H1 (cell line): ENCODE results near the gene COPG1. TPM values are rescaled to one million over a fixed set of nuclear protein-coding genes. Genes with fewer than 3 reads are reported as not detected.

Experiments used
- CTCF ChIA-PET: fragments of 300-600 bp; sonication (Branson Sonifier 250); formaldehyde crosslinking; loops from one replicate; lab custom pipeline; 2021; ENCODE audit not compliant: partially characterized antibody; lab: Charles Lee
- POLR2A ChIA-PET: fragments of 300-600 bp; sonication (Branson Sonifier 250); formaldehyde crosslinking; loops from one replicate; lab custom pipeline; 2021; ENCODE audit warnings: inconsistent platforms; ENCODE audit not compliant: partially characterized antibody; lab: Charles Lee
- DNase-seq, 2 experiments: peaks; one replicate each; pipeline versions ENCODE4 v3.0.0 to v3.0.0-alpha.2; 2010 to 2022; ENCODE audit warnings: low spot score in 2 of 2, low read depth in 1 of 2, mixed read lengths in 1 of 2
- FAIRE-seq: peaks from 2 replicates; lab custom pipeline; 2011; peaks lifted over from hg19 to GRCh38; lab: Jason Lieb, UNC
- H2AFZ ChIP-seq: 2 replicates; pipeline ENCODE4 v1.8.1; 2012; ENCODE audit warnings: low read length, inconsistent platforms
- H2AK5ac ChIP-seq: 2 replicates; pipeline ENCODE4 v1.6.1; 2013; ENCODE audit warnings: low read depth, low read length
- H2BK120ac ChIP-seq: replicated peaks from 2 replicates; pipeline ENCODE3; 2013; ENCODE audit warnings: low read depth, low read length, inconsistent platforms
- H2BK12ac ChIP-seq: 2 replicates; pipeline ENCODE4 v1.6.1; 2013; ENCODE audit warnings: low read depth, low read length
- H2BK15ac ChIP-seq: 2 replicates; pipeline ENCODE4 v1.6.1; 2013; ENCODE audit warnings: low read length
- H2BK20ac ChIP-seq: 2 replicates; pipeline ENCODE4 v1.6.1; 2013; ENCODE audit warnings: low read length
- H2BK5ac ChIP-seq: 2 replicates; pipeline ENCODE4 v1.6.1; 2013; ENCODE audit warnings: low read depth, low read length
- H3K14ac ChIP-seq: 2 replicates; pipeline ENCODE4 v1.6.1; 2013; ENCODE audit warnings: inconsistent platforms; ENCODE audit not compliant: insufficient read length
- H3K18ac ChIP-seq: 2 replicates; pipeline ENCODE4 v1.6.1; 2013; ENCODE audit warnings: low read length; ENCODE audit errors: extremely low read depth
- H3K23ac ChIP-seq: 2 replicates; pipeline ENCODE4 v1.6.1; 2013; ENCODE audit warnings: inconsistent platforms; ENCODE audit not compliant: insufficient read length
- H3K23me2 ChIP-seq: 2 replicates; pipeline ENCODE4 v1.6.1; 2013; ENCODE audit warnings: low read depth, low read length
- H3K27ac ChIP-seq: 2 replicates; pipeline ENCODE4 v1.6.1; 2011; ENCODE audit warnings: low read depth, low read length, inconsistent platforms
- H3K27me3 ChIP-seq, 4 experiments: replicated peaks in 1 of 4; 1 replicate in 1 of 4; 2 replicates in 3 of 4; pipeline versions ENCODE4 v1.6.1 to v1.8.1; 2011 to 2013; ENCODE audit warnings: low read length in 3 of 4, mild to moderate bottlenecking in 3 of 4, inconsistent platforms in 2 of 4, mixed read lengths in 2 of 4, moderate library complexity in 1 of 4; ENCODE audit not compliant: control insufficient read depth in 3 of 4, insufficient read depth in 3 of 4; ENCODE audit errors: extremely low read depth in 1 of 4
- H3K36me3 ChIP-seq, 4 experiments: 2 replicates each; pipeline versions ENCODE4 v1.6.1 to v1.8.1; 2011 to 2013; ENCODE audit warnings: mild to moderate bottlenecking in 4 of 4, low read length in 3 of 4, moderate library complexity in 2 of 4, control low read depth in 1 of 4, inconsistent platforms in 1 of 4; ENCODE audit not compliant: insufficient read depth in 4 of 4, control insufficient read depth in 2 of 4
- H3K4ac ChIP-seq: replicated peaks from 2 replicates; pipeline ENCODE3; 2013; ENCODE audit warnings: low read length, low read depth, mixed read lengths, inconsistent platforms; ENCODE audit not compliant: insufficient read length
- H3K4me1 ChIP-seq, 4 experiments: replicated peaks in 1 of 4; 1 replicate in 1 of 4; 2 replicates in 3 of 4; pipeline versions ENCODE4 v1.6.1 to v1.8.1; 2011 to 2013; ENCODE audit warnings: low read length in 3 of 4, inconsistent platforms in 2 of 4, mixed read lengths in 1 of 4; ENCODE audit not compliant: insufficient read depth in 4 of 4, control insufficient read depth in 3 of 4
- H3K4me2 ChIP-seq, 2 experiments: 2 replicates each; pipeline versions ENCODE4 v1.6.1 to v1.8.1; 2011 to 2013; ENCODE audit warnings: low read depth in 2 of 2, low read length in 2 of 2, control low read depth in 1 of 2, inconsistent platforms in 1 of 2, mild to moderate bottlenecking in 1 of 2; ENCODE audit not compliant: insufficient read depth in 1 of 2
- H3K4me3 ChIP-seq, 4 experiments: fragments of 200-600, 300-600 bp in 1 of 4; sonication (generic), shearing (Covaris generic), sonication (Bioruptor Twin) in 1 of 4; 2 replicates each; pipeline versions ENCODE4 v1.5.1 to v1.8.1; 2011 to 2016; ENCODE audit warnings: low read length in 4 of 4, low read depth in 3 of 4, control low read depth in 2 of 4, inconsistent platforms in 2 of 4, mild to moderate bottlenecking in 2 of 4, mixed read lengths in 1 of 4, moderate library complexity in 1 of 4; ENCODE audit not compliant: insufficient read depth in 2 of 4; ENCODE audit errors: extremely low read depth in 1 of 4
- H3K56ac ChIP-seq: replicated peaks from 2 replicates; pipeline ENCODE3; 2013; ENCODE audit warnings: low read depth, mild to moderate bottlenecking, mixed read lengths, low read length, inconsistent platforms; ENCODE audit not compliant: insufficient read length
- H3K79me1 ChIP-seq: 2 replicates; pipeline ENCODE4 v1.6.1; 2013; ENCODE audit warnings: low read depth, low read length, control low read depth
- H3K79me2 ChIP-seq, 2 experiments: 2 replicates each; pipeline versions ENCODE4 v1.6.1 to v1.8.1; 2012 to 2013; ENCODE audit warnings: low read length in 2 of 2, mild to moderate bottlenecking in 2 of 2, inconsistent platforms in 1 of 2; ENCODE audit not compliant: insufficient read depth in 2 of 2, control insufficient read depth in 1 of 2
- H3K9ac ChIP-seq, 4 experiments: replicated peaks in 1 of 4; 1 replicate in 1 of 4; 2 replicates in 3 of 4; pipeline versions ENCODE4 v1.6.1 to v1.8.1; 2011 to 2013; ENCODE audit warnings: low read depth in 3 of 4, low read length in 3 of 4, control low read depth in 2 of 4, mild to moderate bottlenecking in 2 of 4, moderate library complexity in 2 of 4, inconsistent platforms in 1 of 4; ENCODE audit errors: extremely low read depth in 1 of 4
- H3K9me3 ChIP-seq, 2 experiments: 2 replicates each; pipeline versions ENCODE4 v1.6.1 to v1.8.1; 2012 to 2013; ENCODE audit warnings: mild to moderate bottlenecking in 2 of 2, moderate library complexity in 2 of 2, control low read depth in 1 of 2, inconsistent platforms in 1 of 2, low read depth in 1 of 2, low read length in 1 of 2, mixed read lengths in 1 of 2; ENCODE audit not compliant: insufficient read depth in 2 of 2
- H4K20me1 ChIP-seq, 2 experiments: replicated peaks in 1 of 2; 2 replicates each; pipeline versions ENCODE3 to v1.8.1; 2011 to 2013; ENCODE audit warnings: inconsistent platforms in 2 of 2, low read length in 2 of 2, mild to moderate bottlenecking in 1 of 2; ENCODE audit not compliant: insufficient read depth in 2 of 2, control insufficient read depth in 1 of 2
- H4K5ac ChIP-seq: 2 replicates; pipeline ENCODE4 v1.6.1; 2013; ENCODE audit warnings: low read length, low read depth, mixed read lengths, inconsistent platforms; ENCODE audit not compliant: insufficient read length
- H4K8ac ChIP-seq: 2 replicates; pipeline ENCODE4 v1.8.0; 2013; ENCODE audit warnings: mild to moderate bottlenecking, moderate library complexity, low read length, inconsistent platforms; ENCODE audit not compliant: insufficient read depth; ENCODE audit errors: extremely low read depth
- H4K91ac ChIP-seq: replicated peaks from 2 replicates; pipeline ENCODE3; 2013; ENCODE audit warnings: low read length, mixed read lengths, inconsistent platforms; ENCODE audit not compliant: insufficient read length
- BCL11A ChIP-seq, 2 experiments: IDR thresholded peaks; one replicate each; pipeline ENCODE4 v1.6.1; 2011; ENCODE audit warnings: low read depth in 2 of 2, low read length in 2 of 2, mild to moderate bottlenecking in 2 of 2
- EGR1 ChIP-seq: IDR thresholded peaks from 2 replicates; pipeline ENCODE4 v1.6.1; 2011; ENCODE audit warnings: low read depth, low read length, borderline replicate concordance
- JUN ChIP-seq: IDR thresholded peaks from 2 replicates; pipeline ENCODE4 v1.6.1; 2011; ENCODE audit warnings: low read depth, mild to moderate bottlenecking, improper control_type of control experiment, low read length
- NANOG ChIP-seq: IDR thresholded peaks from 2 replicates; pipeline ENCODE4 v1.6.1; 2011; ENCODE audit warnings: low read length, low read depth, mild to moderate bottlenecking, inconsistent platforms; ENCODE audit not compliant: insufficient read depth, poor library complexity, severe bottlenecking
- POLR2A ChIP-seq, 2 experiments: IDR thresholded peaks; 1 replicate in 1 of 2; 2 replicates in 1 of 2; pipeline ENCODE4 v1.6.1; 2011; ENCODE audit warnings: low read depth in 2 of 2, low read length in 2 of 2, mild to moderate bottlenecking in 2 of 2; ENCODE audit errors: control extremely low read depth in 1 of 2
- RFX5 ChIP-seq: IDR thresholded peaks from 2 replicates; pipeline ENCODE4 v1.6.1; 2011; ENCODE audit warnings: low read depth, low read length, improper control_type of control experiment, borderline replicate concordance
- SAP30 ChIP-seq: fragments of 300-600 bp; sonication (generic); IDR thresholded peaks from 2 replicates; pipeline ENCODE4 v1.7.1; 2012; ENCODE audit warnings: low read length, moderate library complexity, mild to moderate bottlenecking, inconsistent platforms; ENCODE audit not compliant: insufficient read depth, insufficient replicate concordance
- SRF ChIP-seq: IDR thresholded peaks from 2 replicates; pipeline ENCODE4 v1.6.1; 2011; ENCODE audit warnings: mild to moderate bottlenecking, low read depth, low read length, moderate library complexity
- SUZ12 ChIP-seq: fragments of 200-600 bp; sonication (generic); IDR thresholded peaks from 2 replicates; pipeline ENCODE4 v1.6.1; 2012; ENCODE audit warnings: mild to moderate bottlenecking, inconsistent platforms, low read length, moderate library complexity, mixed read lengths
- YY1 ChIP-seq: IDR thresholded peaks from 2 replicates; pipeline ENCODE4 v1.6.1; 2011; ENCODE audit warnings: low read depth, mild to moderate bottlenecking, low read length
- WGBS, 2 experiments: shearing (Covaris generic) in 1 of 2; methylation state at CpG; one replicate each; pipeline versions ENCODE4 v1.1.6 to v1.1.7; 2013 to 2015; ENCODE audit warnings: low lambda C conversion rate in 2 of 2, mixed read lengths in 2 of 2, inconsistent platforms in 1 of 2, low coverage in 1 of 2, missing lambda C conversion rate in 1 of 2; ENCODE audit not compliant: insufficient replicate concordance in 2 of 2, insufficient coverage in 1 of 2, insufficient read length in 1 of 2; ENCODE audit errors: extremely low coverage in 1 of 2, missing lambda C conversion rate in 1 of 2; 5-methylcytosine and 5-hydroxymethylcytosine counted together
- polyA plus RNA-seq, 7 experiments: library from polyadenylated mRNA; depleted of rRNA in 3 of 7; stranded (reverse) in 5 of 7; unstranded in 2 of 7; fragments of >200 nt in 5 of 7; fragments of 200-250 nt in 2 of 7; gene quantifications; 1 replicate in 5 of 7; 2 replicates in 1 of 7; 4 replicates in 1 of 7; pipeline versions ENCODE4 v1.2.1 to v1.2.3, GENCODE V29; 2011 to 2013; ENCODE audit warnings: missing spikeins in 2 of 7, mixed read lengths in 2 of 7
- total RNA-seq: library from RNA; stranded (reverse); fragmentation: NEBNext Ultra II Directional; extraction: Animal tissue kit (Norgen Biotek cat#: 25700); gene quantifications from 2 replicates; pipeline ENCODE4 v1.2.1, GENCODE V29; 2021
- TF ChIP-seq, protein P1 (sequence below), 3 experiments: IDR thresholded peaks; 1 replicate in 2 of 3; 2 replicates in 1 of 3; pipeline versions ENCODE4 v1.5.1 to v1.6.1; 2011; ENCODE audit warnings: low read length in 3 of 3, mild to moderate bottlenecking in 3 of 3, inconsistent platforms in 2 of 3, low read depth in 1 of 3, moderate library complexity in 1 of 3; ENCODE audit not compliant: insufficient read depth in 1 of 3; ENCODE audit errors: control extremely low read depth in 1 of 3

COPG1 gene
- total and polyA plus RNA-seq, 2 of the 8 experiments (the other 6 are each of a cell fraction or from before 2014, with no cell fraction given) = 52.7 to 106 TPM

DNA sequence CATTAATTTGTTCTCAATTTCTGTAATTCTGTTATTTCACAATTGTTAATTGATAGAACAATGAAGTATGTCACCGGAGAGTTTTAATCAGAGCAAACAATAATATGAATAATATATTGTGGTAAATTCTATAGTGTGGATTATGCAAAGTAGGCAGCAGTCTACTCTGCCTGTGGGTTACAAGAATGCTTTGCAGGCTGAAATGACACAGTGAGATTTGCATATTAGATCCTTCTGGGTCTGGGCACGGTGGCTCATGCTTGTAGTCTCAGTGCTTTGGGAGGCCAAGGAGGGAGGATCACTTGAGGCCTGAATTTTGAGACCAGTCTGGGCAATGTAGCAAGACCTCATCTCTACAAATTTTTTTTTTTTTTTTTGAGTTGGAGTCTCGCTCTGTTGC lies 12.5 kb downstream of the COPG1 start:
- Histone ChIP-seq H2BK20ac (no peak overlapping the region), H3K27me3 (no peaks in the 10 kb centered on the region), H3K79me1 (no peaks in the 10 kb centered on the region; the same call in 1 of the 2 replicates), H2BK15ac (no peak overlapping the region), H3K18ac (no peak overlapping the region), H3K4ac (no peak overlapping the region), H3K79me2 (no peaks in the 10 kb centered on the region), H3K4me2 (no peak overlapping the region), H3K4me3 (no peak overlapping the region), H2BK5ac (no peak overlapping the region), H2AK5ac (no peak overlapping the region), H3K4me1 (no peaks in the 10 kb centered on the region), H3K14ac (no peak overlapping the region), H2BK120ac (no peak overlapping the region), H4K8ac (no peak overlapping the region), H3K9ac (no peak overlapping the region), H4K20me1 (peaks cover 2 to 8% of the 10 kb centered on the region in 2 experiments), H3K56ac (no peak overlapping the region), H3K27ac (no peak overlapping the region), H3K9me3 (no peaks in the 10 kb centered on the region), H3K36me3 (peaks cover 32 to 81% (median 67%) of the 10 kb centered on the region in 4 experiments), H4K5ac (no peak overlapping the region), H4K91ac (no peak overlapping the region), H3K23ac (no peak overlapping the region), H3K23me2 (no peaks in the 10 kb centered on the region), H2AFZ (no peak overlapping the region), H2BK12ac (no peak overlapping the region)
- ChIA-PET CTCF (interaction anchor here (1.4 to 2.4 kb wide), 2 partner anchors 9 to 16 kb away, joined by 8 to 12 read pairs; no protein-coding TSS in a partner anchor), POLR2A (interaction anchor here (1.4 to 3.8 kb wide), 2 partner anchors 9 kb away, joined by 4 to 19 read pairs; no protein-coding TSS in a partner anchor)
- no peak for DNase-seq
- WGBS, 2 experiments = 94% methylated on average over 3 of the region's 3 CpGs; no CpG with 5 or more reads in 1 of the 2 experiments
- no peak for FAIRE-seq
- TF ChIP-seq POLR2A (IDR thresholded peaks at IDR 0.05; ENCODE audit: control extremely low read depth in 1 of 2, low read depth in 2 of 2, low read length in 2 of 2) = no peak
- no peak for TF ChIP-seq BCL11A (IDR thresholded peaks at IDR 0.05; ENCODE audit: low read depth in 2 of 2, low read length in 2 of 2)
- no peak for TF ChIP-seq EGR1
- no peak for TF ChIP-seq SAP30
- TF ChIP-seq SRF = no peak
- TF ChIP-seq SUZ12 = no peak
- TF ChIP-seq NANOG = no peak
- no peak for TF ChIP-seq YY1
- TF ChIP-seq, protein P1, sequence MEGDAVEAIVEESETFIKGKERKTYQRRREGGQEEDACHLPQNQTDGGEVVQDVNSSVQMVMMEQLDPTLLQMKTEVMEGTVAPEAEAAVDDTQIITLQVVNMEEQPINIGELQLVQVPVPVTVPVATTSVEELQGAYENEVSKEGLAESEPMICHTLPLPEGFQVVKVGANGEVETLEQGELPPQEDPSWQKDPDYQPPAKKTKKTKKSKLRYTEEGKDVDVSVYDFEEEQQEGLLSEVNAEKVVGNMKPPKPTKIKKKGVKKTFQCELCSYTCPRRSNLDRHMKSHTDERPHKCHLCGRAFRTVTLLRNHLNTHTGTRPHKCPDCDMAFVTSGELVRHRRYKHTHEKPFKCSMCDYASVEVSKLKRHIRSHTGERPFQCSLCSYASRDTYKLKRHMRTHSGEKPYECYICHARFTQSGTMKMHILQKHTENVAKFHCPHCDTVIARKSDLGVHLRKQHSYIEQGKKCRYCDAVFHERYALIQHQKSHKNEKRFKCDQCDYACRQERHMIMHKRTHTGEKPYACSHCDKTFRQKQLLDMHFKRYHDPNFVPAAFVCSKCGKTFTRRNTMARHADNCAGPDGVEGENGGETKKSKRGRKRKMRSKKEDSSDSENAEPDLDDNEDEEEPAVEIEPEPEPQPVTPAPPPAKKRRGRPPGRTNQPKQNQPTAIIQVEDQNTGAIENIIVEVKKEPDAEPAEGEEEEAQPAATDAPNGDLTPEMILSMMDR (IDR thresholded peaks at IDR 0.05; ENCODE audit: control extremely low read depth in 1 of 3, insufficient read depth in 1 of 3, low read depth in 1 of 3, low read length in 3 of 3) = no peak
- no peak for TF ChIP-seq RFX5
- TF ChIP-seq JUN = no peak
